Trophoblast cell (in vitro differentiated cells and primary cell): ENCODE measurements around the gene SIK1.

ENCODE experiments used
- DNase-seq, 2 donors: peaks; one replicate each; pipeline ENCODE4 v3.0.0-alpha.2; 2016
- H2AFZ ChIP-seq: 2 replicates; pipeline ENCODE4 v1.6.1; 2013; ENCODE audit warnings: low read length, moderate library complexity, mild to moderate bottlenecking; ENCODE audit not compliant: insufficient read depth, poor library complexity
- H2AK5ac ChIP-seq: 2 replicates; pipeline ENCODE4 v1.6.1; 2013; ENCODE audit warnings: mild to moderate bottlenecking, low read length
- H2BK120ac ChIP-seq: 2 replicates; pipeline ENCODE4 v1.6.1; 2013; ENCODE audit warnings: low read length, mild to moderate bottlenecking, moderate library complexity; ENCODE audit not compliant: insufficient read depth, poor library complexity
- H2BK12ac ChIP-seq: 2 replicates; pipeline ENCODE4 v1.6.1; 2013; ENCODE audit warnings: mild to moderate bottlenecking, low read length, moderate library complexity
- H2BK5ac ChIP-seq: 2 replicates; pipeline ENCODE4 v1.6.1; 2013; ENCODE audit warnings: low read length, low read depth, moderate library complexity, mild to moderate bottlenecking; ENCODE audit not compliant: poor library complexity
- H3K14ac ChIP-seq: 2 replicates; pipeline ENCODE4 v1.6.1; 2013; ENCODE audit warnings: mild to moderate bottlenecking, low read length
- H3K18ac ChIP-seq: 2 replicates; pipeline ENCODE4 v1.6.1; 2013; ENCODE audit warnings: mild to moderate bottlenecking, low read length
- H3K23ac ChIP-seq: 2 replicates; pipeline ENCODE4 v1.6.1; 2013; ENCODE audit warnings: low read length
- H3K27ac ChIP-seq: 2 replicates; pipeline ENCODE4 v1.5.1; 2013; ENCODE audit warnings: low read depth, mild to moderate bottlenecking, inconsistent platforms, low read length, moderate library complexity
- H3K27me3 ChIP-seq: 2 replicates; pipeline ENCODE4 v1.6.1; 2013; ENCODE audit warnings: inconsistent platforms, mild to moderate bottlenecking, low read length, moderate library complexity; ENCODE audit not compliant: insufficient read depth
- H3K36me3 ChIP-seq, 2 experiments: 1 replicate in 1 of 2; 2 replicates in 1 of 2; pipeline ENCODE4 v1.6.1; 2013; ENCODE audit warnings: low read length in 2 of 2, mild to moderate bottlenecking in 2 of 2, moderate library complexity in 1 of 2; ENCODE audit not compliant: insufficient read depth in 2 of 2, control insufficient read depth in 1 of 2
- H3K4ac ChIP-seq: 2 replicates; pipeline ENCODE4 v1.6.1; 2013; ENCODE audit warnings: low read depth, mild to moderate bottlenecking, low read length, moderate library complexity
- H3K4me1 ChIP-seq, 2 experiments: 1 replicate in 1 of 2; 2 replicates in 1 of 2; pipeline ENCODE4 v1.6.1; 2013; ENCODE audit warnings: low read length in 2 of 2, mild to moderate bottlenecking in 2 of 2, moderate library complexity in 1 of 2; ENCODE audit not compliant: insufficient read depth in 2 of 2, control insufficient read depth in 1 of 2
- H3K4me2 ChIP-seq: 2 replicates; pipeline ENCODE4 v1.6.1; 2013; ENCODE audit warnings: inconsistent platforms, mild to moderate bottlenecking, low read length, moderate library complexity
- H3K4me3 ChIP-seq: 2 replicates; pipeline ENCODE4 v1.5.1; 2013; ENCODE audit warnings: mild to moderate bottlenecking, low read depth, low read length, inconsistent platforms
- H3K79me1 ChIP-seq: one replicate; pipeline ENCODE4 v1.6.1; 2013; ENCODE audit warnings: low read length
- H3K79me2 ChIP-seq: 2 replicates; pipeline ENCODE4 v1.6.1; 2013; ENCODE audit warnings: low read length, mild to moderate bottlenecking; ENCODE audit not compliant: control insufficient read depth, insufficient read depth, poor library complexity
- H3K9ac ChIP-seq: 2 replicates; pipeline ENCODE4 v1.6.1; 2013; ENCODE audit warnings: mild to moderate bottlenecking, low read length
- H3K9me3 ChIP-seq: 2 replicates; pipeline ENCODE4 v1.6.1; 2013; ENCODE audit warnings: low read depth, mild to moderate bottlenecking, control low read depth, inconsistent platforms, low read length; ENCODE audit not compliant: insufficient read depth
- H4K12ac ChIP-seq: 2 replicates; pipeline ENCODE4 v1.6.1; 2013; ENCODE audit warnings: low read depth, mild to moderate bottlenecking, low read length, moderate library complexity
- H4K8ac ChIP-seq: 2 replicates; pipeline ENCODE4 v1.6.1; 2013; ENCODE audit warnings: low read depth, mild to moderate bottlenecking, low read length, moderate library complexity
- H4K91ac ChIP-seq: one replicate; pipeline ENCODE4 v1.6.1; 2013; ENCODE audit warnings: low read depth, mild to moderate bottlenecking, low read length, moderate library complexity
- WGBS: extraction: QIAGEN DNeasy Blood & Tissue Kit; methylation state at CpG from one replicate; pipeline ENCODE4 v1.1.7; 2013; ENCODE audit warnings: missing lambda C conversion rate; ENCODE audit not compliant: insufficient read length, insufficient coverage; ENCODE audit errors: extremely low coverage; 5-methylcytosine and 5-hydroxymethylcytosine counted together

The SIK1 gene

DNA sequence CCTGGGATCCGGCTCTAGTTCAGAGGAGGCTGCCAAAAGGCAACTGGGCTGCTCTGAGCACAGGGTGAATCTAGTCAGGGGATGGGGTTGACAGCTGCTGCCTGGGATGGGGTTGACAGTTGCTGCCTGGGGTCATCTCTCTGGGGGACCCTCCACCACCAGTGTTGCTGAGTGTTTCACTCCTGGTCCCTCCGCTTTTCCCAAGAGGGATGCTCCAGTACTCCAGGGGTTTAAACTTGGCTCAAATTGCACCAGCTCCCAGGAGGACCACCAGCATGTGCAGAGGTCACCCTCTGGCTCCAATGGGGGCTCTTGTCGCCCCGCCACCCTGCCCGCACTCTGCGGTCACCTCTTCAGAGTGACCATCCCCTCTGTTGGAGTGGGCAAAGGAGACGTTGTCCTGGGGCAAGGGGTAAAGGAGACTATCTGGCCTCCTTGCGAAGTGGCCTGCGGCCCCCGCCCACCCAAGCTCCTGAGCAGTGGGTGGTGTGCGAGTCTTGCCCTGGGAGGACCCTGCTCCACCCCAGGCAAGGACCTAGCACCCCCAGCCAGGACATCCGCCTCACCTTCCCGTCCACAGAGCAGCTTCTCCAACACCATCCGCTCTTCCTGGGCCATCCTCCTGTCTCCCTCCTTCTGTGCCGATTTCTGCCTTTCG lies 52.6 kb downstream of the SIK1 start:
- Histone ChIP-seq H3K9ac (no peak overlapping the region), H4K8ac (no peak overlapping the region), H2BK5ac (no peak overlapping the region), H3K4me2 (no peak overlapping the region), H3K79me2 (no peaks in the 10 kb centered on the region), H3K4me1 (peaks cover 0 to 3% of the 10 kb centered on the region in 2 experiments), H4K91ac (no peak overlapping the region), H3K4ac (no peak overlapping the region), H2AK5ac (no peak overlapping the region), H3K79me1 (no peaks in the 10 kb centered on the region), H2BK12ac (no peak overlapping the region), H3K23ac (no peak overlapping the region), H4K12ac (no peak overlapping the region), H3K18ac (no peak overlapping the region), H3K27ac (no peak overlapping the region), H2BK120ac (no peak overlapping the region), H3K14ac (no peak overlapping the region), H3K9me3 (peaks cover 4% of the 10 kb centered on the region), H3K36me3 (no peaks in the 10 kb centered on the region), H3K27me3 (no peaks in the 10 kb centered on the region), H3K4me3 (no peak overlapping the region), H2AFZ (no peak overlapping the region)
- no peak for DNase-seq
- no CpG with 5 or more reads among the region's 16 CpGs for WGBS

DNA sequence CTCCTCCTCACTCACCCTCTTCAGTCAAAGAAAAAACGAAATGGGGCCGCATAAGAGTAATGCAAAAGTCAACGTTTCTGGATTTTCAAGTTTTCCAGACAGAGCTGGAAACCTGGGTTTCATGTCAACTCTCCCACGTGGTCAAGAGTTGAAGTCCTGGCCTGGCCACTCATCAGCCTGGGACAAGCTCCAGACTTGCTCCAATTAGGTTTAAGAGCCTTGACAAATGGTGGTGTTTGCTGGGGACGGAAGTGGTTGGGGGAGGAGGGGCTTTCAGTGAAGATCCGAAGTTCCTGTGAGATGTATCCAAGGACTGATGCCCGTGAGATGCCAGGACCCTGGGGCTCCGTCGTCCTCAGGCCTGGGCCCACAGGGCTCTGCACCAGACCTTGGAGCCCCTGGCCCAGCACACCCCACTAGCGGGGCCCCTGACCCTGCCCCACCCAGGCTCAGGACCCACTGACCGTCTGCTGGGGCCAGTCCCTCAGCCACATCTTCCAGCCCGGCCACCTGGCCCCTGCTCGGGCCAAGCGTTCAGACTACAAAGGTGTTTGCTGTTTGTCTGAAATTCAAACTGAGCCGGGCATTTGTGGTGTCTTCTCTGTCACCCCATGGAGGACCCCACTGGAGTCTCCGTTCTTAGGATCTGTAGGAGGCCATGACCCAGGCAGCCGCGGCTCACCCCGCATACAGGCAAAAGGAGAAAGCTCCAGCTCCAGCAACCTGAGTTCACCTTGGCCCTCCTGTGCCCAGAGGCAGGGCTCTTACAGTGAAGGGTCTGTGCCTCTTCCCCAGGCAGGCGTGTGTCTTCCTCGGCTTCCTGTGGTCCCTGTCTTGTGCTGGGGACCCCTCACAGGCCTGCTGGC lies 53.3 kb downstream of the SIK1 start:
- H4K12ac ChIP-seq: no peak overlapping the region
- no peak overlapping the region for H4K8ac ChIP-seq
- H3K9me3 ChIP-seq: peaks cover 7% of the 10 kb centered on the region
- no peak overlapping the region for H2AFZ ChIP-seq
- H3K9ac ChIP-seq: no peak overlapping the region
- H3K79me1 ChIP-seq: no peaks in the 10 kb centered on the region
- no peaks in the 10 kb centered on the region for H3K27me3 ChIP-seq
- no peak overlapping the region for H3K4me3 ChIP-seq
- H3K18ac ChIP-seq: no peak overlapping the region
- H4K91ac ChIP-seq: no peak overlapping the region
- DNase-seq: no peak
- no CpG with 5 or more reads among the region's 21 CpGs for WGBS
- H3K4me1 ChIP-seq: peaks cover 0 to 3% of the 10 kb centered on the region in 2 experiments
- no peak overlapping the region for H3K23ac ChIP-seq
- no peak overlapping the region for H2BK12ac ChIP-seq
- no peaks in the 10 kb centered on the region for H3K79me2 ChIP-seq
- no peaks in the 10 kb centered on the region for H3K36me3 ChIP-seq
- no peak overlapping the region for H2BK5ac ChIP-seq
- H3K14ac ChIP-seq: no peak overlapping the region
- H2AK5ac ChIP-seq: no peak overlapping the region
- no peak overlapping the region for H3K4ac ChIP-seq
- no peak overlapping the region for H2BK120ac ChIP-seq
- H3K27ac ChIP-seq: no peak overlapping the region
- no peak overlapping the region for H3K4me2 ChIP-seq

DNA sequence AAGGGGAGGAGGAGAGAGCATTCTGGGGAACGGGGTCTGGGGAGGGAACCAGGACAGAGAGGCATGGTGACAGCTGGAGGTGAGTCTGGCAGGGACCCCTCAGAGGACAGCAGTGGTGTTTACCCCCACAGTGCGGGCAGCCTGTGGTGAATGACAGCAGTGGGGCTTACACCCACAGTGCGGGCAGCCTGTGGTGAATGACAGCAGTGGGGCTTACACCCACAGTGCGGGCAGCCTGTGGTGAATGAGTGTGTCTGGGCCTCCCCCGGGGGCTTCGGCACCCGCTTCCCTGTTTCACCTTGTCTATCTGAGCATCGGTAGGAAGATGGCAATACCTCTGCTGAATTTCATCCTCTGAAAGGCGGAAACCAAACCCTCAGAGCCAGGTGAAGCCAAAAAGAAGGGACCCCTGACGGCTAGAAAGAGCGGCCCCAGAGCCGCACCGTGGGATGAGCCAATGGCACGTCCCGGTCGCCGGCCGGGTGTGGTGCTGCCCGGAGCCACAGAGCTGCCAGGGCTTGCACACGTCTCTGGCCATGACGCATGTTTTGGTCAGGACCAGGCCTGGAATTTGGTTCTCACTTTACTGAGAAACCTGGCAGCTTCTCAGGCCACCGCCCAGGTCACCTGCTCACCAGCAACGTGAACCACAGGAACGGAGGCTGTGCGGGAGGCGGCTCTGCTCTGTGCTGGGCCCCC lies 54.1 kb downstream of the SIK1 start:
- H2BK5ac ChIP-seq: no peak overlapping the region
- DNase-seq: peak in 1 of 2 donors; percentile 20
- H3K9ac ChIP-seq: no peak overlapping the region
- peaks cover 0 to 3% of the 10 kb centered on the region in 2 experiments for H3K4me1 ChIP-seq
- no peak overlapping the region for H2BK12ac ChIP-seq
- no peak overlapping the region for H4K8ac ChIP-seq
- H3K4me3 ChIP-seq: no peak overlapping the region
- H4K91ac ChIP-seq: no peak overlapping the region
- H3K4ac ChIP-seq: no peak overlapping the region
- H2BK120ac ChIP-seq: no peak overlapping the region
- H3K4me2 ChIP-seq: no peak overlapping the region
- H3K23ac ChIP-seq: no peak overlapping the region
- no peak overlapping the region for H2AFZ ChIP-seq
- no peaks in the 10 kb centered on the region for H3K27me3 ChIP-seq
- no CpG with 5 or more reads among the region's 26 CpGs for WGBS
- H3K27ac ChIP-seq: no peak overlapping the region
- no peak overlapping the region for H4K12ac ChIP-seq
- no peaks in the 10 kb centered on the region for H3K36me3 ChIP-seq
- no peak overlapping the region for H3K14ac ChIP-seq
- H3K18ac ChIP-seq: no peak overlapping the region
- peaks cover 7% of the 10 kb centered on the region for H3K9me3 ChIP-seq
- H2AK5ac ChIP-seq: no peak overlapping the region
- H3K79me1 ChIP-seq: no peaks in the 10 kb centered on the region
- no peaks in the 10 kb centered on the region for H3K79me2 ChIP-seq

DNA sequence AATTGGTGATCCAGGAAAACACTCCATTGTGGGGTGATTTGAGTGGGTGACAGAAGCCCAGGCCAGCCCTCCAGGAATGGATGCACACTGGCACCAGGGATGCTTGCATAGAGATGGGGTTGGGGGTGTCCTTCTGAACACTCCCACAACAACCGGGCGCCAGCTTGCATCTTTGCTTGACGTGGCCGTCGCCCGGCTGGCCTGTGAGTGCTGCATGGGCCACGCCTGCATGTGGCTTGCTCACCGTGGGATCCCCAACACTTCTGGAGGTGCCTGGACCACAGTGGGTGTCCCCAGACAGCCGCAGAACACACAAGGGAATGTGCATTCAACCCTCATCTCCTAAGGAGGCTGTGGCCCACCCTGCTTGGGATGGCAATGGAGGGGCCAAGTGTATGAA lies 55.1 kb downstream of the SIK1 start:
- Histone ChIP-seq H3K4ac (no peak overlapping the region), H3K27ac (no peak overlapping the region), H3K4me2 (no peak overlapping the region), H2AFZ (no peak overlapping the region), H3K4me1 (peaks cover 0 to 7% of the 10 kb centered on the region in 2 experiments), H4K91ac (no peak overlapping the region), H3K14ac (no peak overlapping the region), H3K36me3 (no peaks in the 10 kb centered on the region), H3K18ac (no peak overlapping the region), H2AK5ac (no peak overlapping the region), H3K9ac (no peak overlapping the region), H4K8ac (no peak overlapping the region), H2BK120ac (no peak overlapping the region), H3K79me1 (no peaks in the 10 kb centered on the region), H2BK5ac (no peak overlapping the region), H3K79me2 (no peaks in the 10 kb centered on the region), H3K27me3 (no peaks in the 10 kb centered on the region), H3K23ac (no peak overlapping the region), H3K9me3 (peaks cover 10% of the 10 kb centered on the region), H3K4me3 (no peak overlapping the region), H2BK12ac (no peak overlapping the region), H4K12ac (no peak overlapping the region)
- whole genome bisulfite sequencing: no CpG with 5 or more reads among the region's 9 CpGs
- DNase-seq: no peak
